WI38 (cell line): ENCODE results near the gene TOR1AIP2.

ENCODE experiments used
- H3K4me3 ChIP-seq: 2 replicates; pipeline ENCODE4 v1.5.1; 2011; ENCODE audit warnings: low read depth, mild to moderate bottlenecking, control low read depth, low read length
- TF ChIP-seq, protein P1 (sequence below): IDR thresholded peaks from 2 replicates; pipeline ENCODE4 v1.5.1; 2012; ENCODE audit warnings: low read depth, mild to moderate bottlenecking, control low read depth, low read length

TOR1AIP2 gene

DNA sequence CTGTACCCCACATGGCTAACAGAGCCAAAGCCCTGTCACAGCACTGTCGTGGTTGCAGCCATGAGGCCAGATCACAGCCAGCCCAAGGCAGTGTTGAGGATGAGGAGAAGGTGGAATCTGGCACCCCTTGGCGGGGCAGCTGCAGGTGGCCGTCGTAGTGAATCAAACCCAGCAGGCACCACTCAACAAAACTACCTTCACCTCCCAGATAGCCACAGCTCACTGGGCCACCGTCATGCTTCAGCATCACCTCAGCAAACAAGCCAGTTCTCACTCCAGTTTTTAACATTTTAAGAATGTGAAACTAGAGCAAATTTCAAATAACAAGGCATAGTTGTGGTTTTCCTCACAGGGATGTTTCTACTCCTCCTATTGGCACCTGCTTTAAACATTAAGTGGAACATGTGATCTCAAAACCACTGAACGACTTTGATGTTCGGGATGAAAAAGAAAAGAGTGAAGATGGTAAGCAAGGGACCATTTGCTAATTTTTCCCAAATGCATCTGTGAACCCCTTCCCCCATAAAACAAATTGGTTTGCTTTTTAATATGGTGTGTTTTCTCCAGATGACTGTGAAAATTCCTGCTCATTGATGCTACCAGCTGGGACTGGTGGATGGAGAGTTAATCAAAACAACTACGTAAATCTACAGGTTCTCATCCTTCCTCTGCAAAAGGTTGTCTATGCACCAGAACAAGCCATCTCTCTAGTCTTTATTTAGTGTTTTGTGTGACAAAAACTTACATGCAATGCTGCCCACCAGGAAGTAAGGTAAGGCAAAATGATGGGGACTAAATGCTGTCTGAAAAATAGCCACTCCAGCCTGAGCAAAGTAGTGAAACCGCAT, 45.5 kb downstream of the TOR1AIP2 start:
- no peak overlapping the region for H3K4me3 ChIP-seq
- TF ChIP-seq, protein P1, sequence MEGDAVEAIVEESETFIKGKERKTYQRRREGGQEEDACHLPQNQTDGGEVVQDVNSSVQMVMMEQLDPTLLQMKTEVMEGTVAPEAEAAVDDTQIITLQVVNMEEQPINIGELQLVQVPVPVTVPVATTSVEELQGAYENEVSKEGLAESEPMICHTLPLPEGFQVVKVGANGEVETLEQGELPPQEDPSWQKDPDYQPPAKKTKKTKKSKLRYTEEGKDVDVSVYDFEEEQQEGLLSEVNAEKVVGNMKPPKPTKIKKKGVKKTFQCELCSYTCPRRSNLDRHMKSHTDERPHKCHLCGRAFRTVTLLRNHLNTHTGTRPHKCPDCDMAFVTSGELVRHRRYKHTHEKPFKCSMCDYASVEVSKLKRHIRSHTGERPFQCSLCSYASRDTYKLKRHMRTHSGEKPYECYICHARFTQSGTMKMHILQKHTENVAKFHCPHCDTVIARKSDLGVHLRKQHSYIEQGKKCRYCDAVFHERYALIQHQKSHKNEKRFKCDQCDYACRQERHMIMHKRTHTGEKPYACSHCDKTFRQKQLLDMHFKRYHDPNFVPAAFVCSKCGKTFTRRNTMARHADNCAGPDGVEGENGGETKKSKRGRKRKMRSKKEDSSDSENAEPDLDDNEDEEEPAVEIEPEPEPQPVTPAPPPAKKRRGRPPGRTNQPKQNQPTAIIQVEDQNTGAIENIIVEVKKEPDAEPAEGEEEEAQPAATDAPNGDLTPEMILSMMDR = no peak

DNA sequence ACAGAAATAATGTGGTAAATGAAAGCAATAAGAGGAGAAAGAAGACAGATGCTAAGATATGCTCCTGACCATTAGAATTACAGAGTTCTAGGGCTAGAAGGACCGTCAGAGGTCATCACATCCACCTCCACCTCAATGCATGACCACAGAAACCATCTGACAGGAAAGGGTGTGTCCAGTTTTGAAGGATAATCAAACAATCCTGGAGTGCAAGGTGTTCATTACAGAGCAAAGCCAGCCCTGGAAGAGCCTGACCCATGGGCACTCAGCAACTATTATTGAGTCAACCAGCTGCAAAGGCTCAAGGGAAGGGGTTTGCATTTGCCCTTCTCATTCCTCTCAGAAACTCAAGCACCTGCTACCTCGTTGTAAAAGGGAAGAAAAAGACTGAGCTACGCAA, 46.4 kb downstream of the TOR1AIP2 start:
- H3K4me3 ChIP-seq = no peak overlapping the region
- TF ChIP-seq, protein P1 = no peak

DNA sequence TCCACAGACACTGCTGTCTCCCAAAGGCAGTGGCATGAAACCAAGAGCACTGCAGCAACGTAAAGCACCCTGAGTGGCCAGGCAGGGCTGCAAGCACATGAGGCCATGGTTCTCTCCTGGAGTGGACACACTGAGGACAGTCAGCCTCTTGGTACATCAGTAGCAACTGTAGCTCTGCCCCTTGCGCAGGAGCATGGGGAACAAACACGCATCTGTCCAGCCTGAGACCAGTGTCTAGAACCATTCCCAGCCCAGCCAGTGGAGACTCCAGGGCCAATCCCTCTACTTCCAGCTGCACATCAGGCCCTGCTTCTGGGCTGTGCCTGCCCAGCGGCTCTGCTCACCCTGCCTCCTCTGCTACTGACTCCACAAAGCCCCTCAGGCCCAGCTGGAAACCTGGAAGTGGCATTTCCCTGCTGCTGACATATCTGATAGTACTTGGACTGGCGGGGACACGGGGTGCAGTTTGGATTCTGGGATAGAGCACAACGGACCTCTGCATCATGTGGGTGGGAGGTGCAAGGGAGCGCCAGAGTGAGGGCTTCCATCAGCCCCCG, 49.0 kb downstream of the TOR1AIP2 start:
- no peak overlapping the region for H3K4me3 ChIP-seq
- TF ChIP-seq, protein P1 = no peak

DNA sequence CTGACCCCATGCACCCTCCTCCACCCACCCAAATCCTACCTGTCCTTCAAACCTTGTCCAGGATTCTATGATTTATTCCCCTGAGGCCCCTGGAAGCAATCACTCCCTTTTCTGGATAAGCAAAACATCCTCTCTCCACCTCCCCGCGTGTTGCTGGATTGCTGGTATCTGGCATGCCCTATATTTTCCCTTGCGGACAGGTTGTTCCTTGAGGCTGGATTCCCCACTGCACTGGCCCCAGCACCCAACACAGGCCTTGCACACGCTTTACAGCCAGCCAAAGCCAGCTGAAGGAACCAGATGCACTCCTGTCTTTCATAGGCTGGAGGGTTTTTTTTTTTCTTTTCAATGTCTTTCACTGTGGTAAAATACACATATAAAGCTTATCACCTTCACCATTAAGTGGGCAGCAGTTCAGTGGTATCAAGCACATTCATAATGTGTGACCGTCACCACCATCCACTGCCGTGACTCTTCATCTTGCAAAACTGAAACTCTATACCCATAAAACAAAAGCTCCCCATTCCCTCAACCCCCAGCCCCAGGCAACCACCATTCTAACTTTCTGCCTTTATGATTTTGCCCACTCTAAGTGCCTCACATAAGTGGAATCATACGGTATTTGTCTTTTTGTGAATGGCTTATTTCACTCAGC, 50.9 kb downstream of the TOR1AIP2 start:
- H3K4me3 ChIP-seq = no peak overlapping the region
- TF ChIP-seq, protein P1 = no peak

DNA sequence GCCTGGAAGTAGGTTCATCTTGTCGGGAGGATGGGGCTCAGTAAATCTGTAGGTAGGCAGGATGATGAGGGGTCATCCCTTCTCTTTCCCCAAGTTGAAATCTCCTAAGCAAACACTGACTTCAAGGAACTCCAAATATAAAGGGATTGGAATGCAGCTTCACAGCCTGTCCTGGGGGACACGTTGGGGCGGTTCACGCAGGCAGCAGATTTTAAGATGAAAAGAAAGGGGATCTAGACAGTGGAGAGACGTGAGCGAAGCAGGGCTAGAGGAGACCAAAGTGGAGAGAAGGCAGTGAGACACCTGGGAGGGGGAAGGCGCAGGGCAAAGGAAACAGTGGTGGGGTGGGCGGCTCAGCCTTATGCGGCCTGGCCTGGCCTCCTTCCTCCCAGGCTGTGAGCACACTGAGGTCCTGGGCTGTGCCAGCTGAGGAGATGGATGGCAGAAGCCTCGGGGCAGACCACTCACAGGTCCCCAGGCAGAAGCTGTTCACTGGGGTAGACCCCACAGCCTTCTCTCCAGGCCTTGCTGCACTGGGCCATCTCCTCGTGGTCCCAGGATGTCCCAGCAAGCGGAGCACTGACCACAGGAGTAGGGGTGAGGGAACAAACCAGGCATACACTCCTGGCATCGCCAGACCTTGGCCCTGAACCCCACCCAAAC, 51.7 kb downstream of the TOR1AIP2 start:
- TF ChIP-seq, protein P1 = no peak

DNA sequence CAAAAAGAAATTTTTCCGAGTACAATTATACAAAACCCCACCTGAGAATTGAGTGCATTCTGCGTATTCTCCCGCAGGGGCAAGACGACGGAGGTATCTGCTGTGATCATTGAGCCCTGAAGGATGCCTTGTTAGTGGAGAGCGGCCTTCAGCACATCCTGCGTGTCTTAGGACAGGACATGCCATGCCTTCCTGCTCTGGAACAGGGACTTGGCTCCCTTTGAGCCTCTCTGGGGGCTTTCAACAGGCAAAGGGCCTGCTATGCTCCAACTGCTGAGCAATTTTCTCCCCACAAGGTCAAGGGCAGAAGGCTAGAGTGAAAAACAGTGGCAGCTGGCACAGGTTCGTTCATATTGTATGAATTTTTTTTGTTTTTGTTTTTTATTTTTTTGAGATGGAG, 52.4 kb downstream of the TOR1AIP2 start:
- H3K4me3 ChIP-seq = no peak overlapping the region
- TF ChIP-seq, protein P1 = no peak

More for the DNA sequence above, 51.7 kb downstream of the TOR1AIP2 start:
- no peak overlapping the region for H3K4me3 ChIP-seq
